Measurements from ENCODE around the gene KRT76. TPM values are rescaled to one million over a fixed set of nuclear protein-coding genes. Genes with fewer than 3 reads are reported as not detected.

KRT76 gene
- total RNA-seq, 1 experiment from 2014 or later = not detected

- ChIA-PET POLR2A (ENCODE audit: unreplicated experiment) (no interaction called here), CTCF (no interaction called here)
- TF ChIP-seq CTCF (conservative IDR thresholded peaks at IDR 0.05; ENCODE audit: low read depth, low read length) (no peak), EZH2phosphoT487 (IDR thresholded peaks at IDR 0.05; ENCODE audit: borderline replicate concordance, low read length) (no peak), EZH2 (IDR thresholded peaks at IDR 0.05; ENCODE audit: low read length, unreplicated experiment) (no peak)
- no peak overlapping the region for H3K4me3 ChIP-seq (ENCODE audit: low read length)
- H3K4me2 ChIP-seq (ENCODE audit: low read length) = no peak overlapping the region
- H3K79me2 ChIP-seq (ENCODE audit: low read length) = no peaks in the 10 kb centered on the region
- H3K36me3 ChIP-seq (ENCODE audit: low read depth, low read length) = no peaks in the 10 kb centered on the region
- H3K9ac ChIP-seq (ENCODE audit: low read length) = no peak overlapping the region
- no peak overlapping the region for H3K27ac ChIP-seq (ENCODE audit: low read length)
- no peaks in the 10 kb centered on the region for H3F3A ChIP-seq (ENCODE audit: low read length, unreplicated experiment)
- H3K9me3 ChIP-seq (ENCODE audit: low read length) = no peaks in the 10 kb centered on the region
- H3K27me3 ChIP-seq (ENCODE audit: low read length) = no peaks in the 10 kb centered on the region
- H3K9me2 ChIP-seq (replicated peaks; ENCODE audit: low read length) = no peaks in the 10 kb centered on the region
- no peaks in the 10 kb centered on the region for H4K20me1 ChIP-seq (ENCODE audit: low read length)
- DNase-seq = no peak
- no peak overlapping the region for H2AFZ ChIP-seq (ENCODE audit: low read length)
- no peaks in the 10 kb centered on the region for H3K4me1 ChIP-seq (ENCODE audit: insufficient read depth, low read length)
- intact Hi-C loops (cut with micrococcal nuclease) = no loop called here
- BruUV-seq (replicated peaks) = no TSS peak
- ATAC-seq = no peak
Observed at GRCh38 chr12:52807544-52808470, 30.7 kb upstream of the KRT76 start.

GRCh38 chr12:52806821-52807543 lies 29.8 kb upstream of the KRT76 start:
- Histone ChIP-seq H3K4me1 (ENCODE audit: insufficient read depth, low read length) (no peaks in the 10 kb centered on the region; the same call in 1 of the 2 replicates), H3K9ac (ENCODE audit: low read length) (no peak overlapping the region), H3K4me2 (ENCODE audit: low read length) (no peak overlapping the region), H3K79me2 (ENCODE audit: low read length) (no peaks in the 10 kb centered on the region), H3K9me2 (replicated peaks; ENCODE audit: low read length) (no peaks in the 10 kb centered on the region), H3K9me3 (ENCODE audit: low read length) (no peaks in the 10 kb centered on the region), H3K27ac (ENCODE audit: low read length) (no peak overlapping the region), H2AFZ (ENCODE audit: low read length) (no peak overlapping the region), H3K4me3 (ENCODE audit: low read length) (no peak overlapping the region), H4K20me1 (ENCODE audit: low read length) (no peaks in the 10 kb centered on the region), H3K27me3 (ENCODE audit: low read length) (no peaks in the 10 kb centered on the region), H3F3A (ENCODE audit: low read length, unreplicated experiment) (no peaks in the 10 kb centered on the region), H3K36me3 (ENCODE audit: low read depth, low read length) (no peaks in the 10 kb centered on the region)
- ChIA-PET CTCF (no interaction called here), POLR2A (ENCODE audit: unreplicated experiment) (no interaction called here)
- TF ChIP-seq EZH2 (IDR thresholded peaks at IDR 0.05; ENCODE audit: low read length, unreplicated experiment) (no peak), EZH2phosphoT487 (IDR thresholded peaks at IDR 0.05; ENCODE audit: borderline replicate concordance, low read length) (no peak), CTCF (conservative IDR thresholded peaks at IDR 0.05; ENCODE audit: low read depth, low read length) (no peak)
- no peak for DNase-seq
- intact Hi-C loops (cut with micrococcal nuclease) = no loop called here
- ATAC-seq = no peak
- BruUV-seq (replicated peaks) = no TSS peak

Measured in PC-3 (cell line).